GM12878 (cell line): ENCODE results near the gene PHF10. TPM values are rescaled to one million over a fixed set of nuclear protein-coding genes. Genes with fewer than 3 reads are reported as not detected.

Source experiments
- ATAC-seq: fragments of 200-7000 bp; cut with Tn5 transposase; 3 replicates; pipeline ENCODE4 v1.9.1; 2020; ENCODE audit warnings: mild to moderate bottlenecking, moderate library complexity
- BruUV-seq: library from RNA; stranded (reverse); fragments of 400-500 nt; replicated peaks from 2 replicates; lab custom pipeline; 2021; lab: Mats Ljungman, UMichigan
- CTCF ChIA-PET: fragments of 300-600 bp; sonication (Branson Sonifier 250); formaldehyde crosslinking; extraction: SDS; loops from one replicate; lab custom pipeline; 2021; ENCODE audit warnings: inconsistent platforms; lab: Yijun Ruan, JAX
- POLR2A ChIA-PET: fragments of 350-600 bp; formaldehyde crosslinking; extraction: SDS; loops from one replicate; lab custom pipeline; 2021; ENCODE audit warnings: inconsistent platforms; lab: Charles Lee
- RAD21 ChIA-PET: fragments of 300-600 bp; sonication (Branson Sonifier 250); formaldehyde crosslinking; loops from one replicate; lab custom pipeline; 2023; ENCODE audit warnings: antibody characterized with exemption; ENCODE audit not compliant: unreplicated experiment; lab: Charles Lee
- SMC1A ChIA-PET: fragments of 300-600 bp; sonication (Branson Sonifier 250); formaldehyde crosslinking; loops from one replicate; lab custom pipeline; 2023; ENCODE audit not compliant: unreplicated experiment, uncharacterized antibody; lab: Charles Lee
- DNase-seq: peaks from one replicate; pipeline ENCODE4 v3.0.0-alpha.2; 2011; ENCODE audit warnings: low read depth, low spot score
- FAIRE-seq: peaks from 3 replicates; lab custom pipeline; 2011; peaks lifted over from hg19 to GRCh38; lab: Jason Lieb, UNC
- H2AFZ ChIP-seq: 2 replicates; pipeline ENCODE4 v1.6.0; 2011; ENCODE audit warnings: low read depth, low read length, control low read depth; ENCODE audit not compliant: control insufficient read depth
- H3K27ac ChIP-seq: 2 replicates; pipeline ENCODE4 v1.5.1; 2011; ENCODE audit warnings: control low read depth; ENCODE audit not compliant: control insufficient read depth, insufficient read depth
- H3K27me3 ChIP-seq, 2 experiments: replicated peaks in 1 of 2; 2 replicates each; pipeline versions ENCODE4 v1.6.0 to v1.6.1; 2011; ENCODE audit warnings: low read length in 1 of 2; ENCODE audit not compliant: control insufficient read depth in 2 of 2, insufficient read depth in 2 of 2
- H3K36me3 ChIP-seq, 2 experiments: 2 replicates each; pipeline ENCODE4 v1.5.1; 2011; ENCODE audit warnings: low read length in 1 of 2; ENCODE audit not compliant: control insufficient read depth in 2 of 2, insufficient read depth in 2 of 2
- H3K4me1 ChIP-seq: 2 replicates; pipeline ENCODE4 v1.6.1; 2011; ENCODE audit warnings: mild to moderate bottlenecking, low read length, moderate library complexity, mixed read lengths; ENCODE audit not compliant: control insufficient read depth, insufficient read depth
- H3K4me2 ChIP-seq: 2 replicates; pipeline ENCODE4 v1.6.0; 2011; ENCODE audit warnings: control low read depth; ENCODE audit not compliant: control insufficient read depth, insufficient read depth
- H3K4me3 ChIP-seq: fragments of 200-600 bp; sonication (generic); 2 replicates; pipeline ENCODE4 v1.5.1; 2016
- H3K79me2 ChIP-seq: 2 replicates; pipeline ENCODE4 v1.6.0; 2011; ENCODE audit warnings: low read length; ENCODE audit not compliant: control insufficient read depth, insufficient read depth
- H3K9ac ChIP-seq: 2 replicates; pipeline ENCODE4 v1.8.0; 2011; ENCODE audit warnings: low read length, control low read depth, mixed read lengths; ENCODE audit not compliant: control insufficient read depth, insufficient read depth
- H3K9me3 ChIP-seq: replicated peaks from 3 replicates; pipeline ENCODE4 v1.5.1; 2011; ENCODE audit warnings: mild to moderate bottlenecking, low read length; ENCODE audit not compliant: control insufficient read depth, insufficient read depth
- H4K20me1 ChIP-seq: 2 replicates; pipeline ENCODE4 v1.6.0; 2011; ENCODE audit not compliant: control insufficient read depth, insufficient read depth
- ATF7 ChIP-seq: fragments of 450-650 bp; IDR thresholded peaks from 2 replicates; pipeline ENCODE4 v1.6.1; 2016; ENCODE audit warnings: low read depth, mild to moderate bottlenecking
- CEBPB ChIP-seq, 2 experiments: fragments of 150-350 bp in 1 of 2; IDR thresholded peaks; 2 replicates each; pipeline ENCODE4 v1.6.1; 2012 to 2014; ENCODE audit warnings: low read depth in 2 of 2, low read length in 2 of 2, borderline replicate concordance in 1 of 2, inconsistent platforms in 1 of 2
- CREM ChIP-seq: IDR thresholded peaks from 2 replicates; pipeline ENCODE4 v1.6.1; 2014; ENCODE audit warnings: antibody characterized with exemption, low read depth
- ESRRA ChIP-seq: IDR thresholded peaks from 2 replicates; pipeline ENCODE4 v1.6.1; 2012; ENCODE audit warnings: mild to moderate bottlenecking, low read length, improper control_type of control experiment
- IRF5 ChIP-seq: fragments of 450-650 bp; IDR thresholded peaks from 2 replicates; pipeline ENCODE4 v1.6.1; 2017; ENCODE audit warnings: borderline replicate concordance
- JUNB ChIP-seq: IDR thresholded peaks from 2 replicates; pipeline ENCODE4 v1.6.1; 2016; ENCODE audit warnings: antibody characterized with exemption, mild to moderate bottlenecking
- KAT2A ChIP-seq: conservative IDR thresholded peaks from 2 replicates; pipeline ENCODE4 v1.6.1; 2011; ENCODE audit warnings: low read depth, low read length; ENCODE audit not compliant: control insufficient read depth
- KDM1A ChIP-seq: fragments of 200-600 bp; sonication (generic); IDR thresholded peaks from 2 replicates; pipeline ENCODE4 v1.6.1; 2016; ENCODE audit warnings: borderline replicate concordance
- MAX ChIP-seq: IDR thresholded peaks from 2 replicates; pipeline ENCODE4 v1.6.1; 2012; ENCODE audit warnings: low read depth, low read length, improper control_type of control experiment
- MEF2A ChIP-seq: IDR thresholded peaks from 2 replicates; pipeline ENCODE4 v1.6.1; 2011; ENCODE audit warnings: low read depth, mild to moderate bottlenecking, low read length, moderate library complexity; ENCODE audit not compliant: insufficient read depth
- NFYB ChIP-seq: IDR thresholded peaks from 2 replicates; pipeline ENCODE4 v1.6.1; 2011; ENCODE audit warnings: low read depth, mild to moderate bottlenecking, low read length, improper control_type of control experiment, moderate library complexity; ENCODE audit not compliant: insufficient read depth
- RELB ChIP-seq: fragments of 450-650 bp; IDR thresholded peaks from 2 replicates; pipeline ENCODE4 v1.6.1; 2017; ENCODE audit warnings: low read depth, mild to moderate bottlenecking, moderate library complexity
- RFX5 ChIP-seq: IDR thresholded peaks from 2 replicates; pipeline ENCODE4 v1.6.1; 2011; ENCODE audit warnings: low read depth, low read length, improper control_type of control experiment
- RUNX3 ChIP-seq: IDR thresholded peaks from 2 replicates; pipeline ENCODE4 v1.6.1; 2012; ENCODE audit warnings: low read length, inconsistent platforms
- SMAD1 ChIP-seq: fragments of 450-650 bp; IDR thresholded peaks from 2 replicates; pipeline ENCODE4 v1.6.1; 2018; ENCODE audit warnings: mild to moderate bottlenecking, low read depth; ENCODE audit not compliant: partially characterized antibody
- SMAD5 ChIP-seq: IDR thresholded peaks from 2 replicates; pipeline ENCODE4 v1.6.1; 2016; ENCODE audit warnings: antibody characterized with exemption, low read depth
- TCF12 ChIP-seq: IDR thresholded peaks from 2 replicates; pipeline ENCODE4 v1.6.1; 2011; ENCODE audit warnings: low read depth, mild to moderate bottlenecking, low read length
- YY1 ChIP-seq: IDR thresholded peaks from 2 replicates; pipeline ENCODE4 v1.6.1; 2011; ENCODE audit warnings: low read depth, mild to moderate bottlenecking, low read length
- ZZZ3 ChIP-seq: IDR thresholded peaks from 2 replicates; pipeline ENCODE4 v1.6.1; 2011; ENCODE audit warnings: low read depth; ENCODE audit not compliant: control insufficient read depth, insufficient read length
- in situ Hi-C: fragments of 300-500 bp; cut with MboI; formaldehyde crosslinking; loops from 9 replicates; pipeline ENCODE4 v1.14.3; 2018; ENCODE audit warnings: mixed read lengths
- intact Hi-C: fragments of 100-400 bp; cut with micrococcal nuclease; formaldehyde crosslinking; loops from one replicate; pipeline ENCODE4 v1.14.2; 2022; ENCODE audit not compliant: unreplicated experiment
- polyA plus RNA-seq, 11 experiments: library from polyadenylated mRNA; depleted of rRNA in 4 of 11; unstranded in 6 of 11; stranded (reverse) in 5 of 11; fragments of >200 nt; fragmentation: Nextera tagmentation in 4 of 11; fragmentation: Illumina TruSeq in 1 of 11; extraction: Ambion mirVana in 4 of 11; extraction: Trizol in 1 of 11; gene quantifications; 1 replicate in 1 of 11; 2 replicates in 10 of 11; pipeline versions ENCODE4 v1.2.1 to v1.2.3, GENCODE V29; 2011 to 2016; ENCODE audit warnings: inconsistent platforms in 2 of 11, missing spikeins in 2 of 11, low read depth in 1 of 11
- total RNA-seq, 4 experiments: library from RNA; depleted of rRNA in 3 of 4; stranded (reverse); fragments of >200 nt in 3 of 4; fragmentation: Illumina TruSeq in 1 of 4; extraction: Trizol in 1 of 4; gene quantifications; 2 replicates each; pipeline versions ENCODE4 v1.2.1 to v1.2.3, GENCODE V29; 2013 to 2021

Gene PHF10
- total and polyA plus RNA-seq, 10 of the 15 experiments (the other 5 are each of a cell fraction or from before 2014, with no cell fraction given) = 3.8 to 35.6 (median 15.8) TPM

- no TSS peak for BruUV-seq
- CTCF ChIA-PET = interaction anchor here (0.6 kb wide), 1 partner anchor 267 kb away, joined by 3 read pairs; no protein-coding TSS in a partner anchor
- Histone ChIP-seq H3K4me3 (no peak overlapping the region), H3K36me3 (no peaks in the 10 kb centered on the region), H3K4me2 (no peak overlapping the region), H3K79me2 (peaks cover 12% of the 10 kb centered on the region), H3K9ac (no peak overlapping the region), H3K9me3 (no peaks in the 10 kb centered on the region), H4K20me1 (no peaks in the 10 kb centered on the region), H3K27ac (no peak overlapping the region), H3K27me3 (no peaks in the 10 kb centered on the region), H3K4me1 (peaks cover under 1% of the 10 kb centered on the region), H2AFZ (no peak overlapping the region)
- intact Hi-C loops (loop anchor here (10.0 kb wide), 1 partner anchor 578 kb away; the partner anchor contains the start of gene FAM120B), in situ Hi-C loops (no loop called here)
- SMC1A ChIA-PET = interaction anchor here (1.0 to 1.1 kb wide), 2 partner anchors 21 to 23 kb away, joined by 3 read pairs; no protein-coding TSS in a partner anchor
- no peak for TF ChIP-seq RUNX3
- no peak for TF ChIP-seq MEF2A
- TF ChIP-seq SMAD5 = no peak
- no peak for TF ChIP-seq JUNB
- TF ChIP-seq RELB = no peak
- TF ChIP-seq RFX5 = no peak
- no peak for TF ChIP-seq ATF7
- no peak for TF ChIP-seq IRF5
- TF ChIP-seq KAT2A = no peak
- TF ChIP-seq NFYB = no peak
- TF ChIP-seq ESRRA = no peak
- TF ChIP-seq CEBPB (IDR thresholded peaks at IDR 0.05; ENCODE audit: borderline replicate concordance in 1 of 2, low read depth in 2 of 2, low read length in 2 of 2) = no peak
- TF ChIP-seq KDM1A = no peak
- TF ChIP-seq TCF12 = no peak
- TF ChIP-seq CREM = no peak
- no peak for TF ChIP-seq YY1
- TF ChIP-seq ZZZ3 = no peak
- TF ChIP-seq MAX = no peak
- no peak for TF ChIP-seq SMAD1
- no peak for FAIRE-seq
- POLR2A ChIA-PET = interaction anchor here (1.0 to 1.3 kb wide), 2 partner anchors 11 to 15 kb away, joined by 3 to 5 read pairs; no protein-coding TSS in a partner anchor
- DNase-seq = no peak
- RAD21 ChIA-PET = no interaction called here
- no peak for ATAC-seq
Observed at GRCh38 chr6:169726963-169727362, 2.7 kb upstream of the PHF10 start.
